SK-N-SH (cell line): ENCODE results near the gene OR52I1. TPM values are rescaled to one million over a fixed set of nuclear protein-coding genes. Genes with fewer than 3 reads are reported as not detected.

Experiments
- CTCF ChIA-PET: fragments of 300-600, 350-600 bp; formaldehyde crosslinking; extraction: SDS; loops from one replicate; lab custom pipeline; 2021; lab: Yijun Ruan, JAX
- POLR2A ChIA-PET: fragments of 350-600 bp; sonication (Branson Sonifier 250); formaldehyde crosslinking; extraction: SDS; loops from one replicate; lab custom pipeline; 2020; ENCODE audit warnings: antibody characterized with exemption, inconsistent platforms; lab: Yijun Ruan, JAX
- DNase-seq: peaks from one replicate; pipeline ENCODE4 v3.0.0; 2012
- H2AFZ ChIP-seq: fragments of 200-600 bp; sonication (generic); 2 replicates; pipeline ENCODE4 v1.8.1; 2016; ENCODE audit warnings: antibody characterized with exemption, mild to moderate bottlenecking, low read depth
- H3F3A ChIP-seq: fragments of 200-600 bp; sonication (generic); replicated peaks from 2 replicates; pipeline ENCODE3; 2016; ENCODE audit warnings: antibody characterized with exemption, mild to moderate bottlenecking; ENCODE audit not compliant: insufficient read depth
- H3K27ac ChIP-seq, 2 experiments: fragments of 200-500 bp in 1 of 2; fragments of 200-600 bp in 1 of 2; sonication (Bioruptor generic) in 1 of 2; sonication (generic), shearing (Covaris generic) in 1 of 2; 2 replicates each; pipeline versions ENCODE4 v1.5.1 to v1.6.1; 2014 to 2016; ENCODE audit warnings: low read depth in 2 of 2, inconsistent platforms in 1 of 2, low read length in 1 of 2, mild to moderate bottlenecking in 1 of 2, mixed read lengths in 1 of 2
- H3K27me3 ChIP-seq: fragments of 200-600 bp; sonication (generic), shearing (Covaris generic); 2 replicates; pipeline ENCODE4 v1.6.1; 2016; ENCODE audit warnings: mixed run types; ENCODE audit not compliant: insufficient read depth
- H3K36me3 ChIP-seq, 2 experiments: fragments of 200-500 bp in 1 of 2; fragments of 200-600 bp in 1 of 2; sonication (Bioruptor generic) in 1 of 2; sonication (generic) in 1 of 2; replicated peaks in 1 of 2; 2 replicates each; pipeline versions ENCODE3 to v1.5.1; 2014 to 2016; ENCODE audit warnings: low read length in 1 of 2, mild to moderate bottlenecking in 1 of 2; ENCODE audit not compliant: insufficient read depth in 2 of 2, control insufficient read depth in 1 of 2
- H3K4me1 ChIP-seq, 2 experiments: fragments of 200-500 bp in 1 of 2; fragments of 200-600 bp in 1 of 2; sonication (Bioruptor generic) in 1 of 2; sonication (generic), shearing (Covaris generic) in 1 of 2; 2 replicates each; pipeline versions ENCODE4 v1.5.1 to v1.6.1; 2014 to 2016; ENCODE audit warnings: low read depth in 1 of 2, low read length in 1 of 2, mixed run types in 1 of 2; ENCODE audit not compliant: insufficient read depth in 2 of 2, control insufficient read depth in 1 of 2
- H3K4me2 ChIP-seq: fragments of 200-600 bp; sonication (generic), shearing (Covaris generic); 2 replicates; pipeline ENCODE4 v1.6.1; 2017; ENCODE audit warnings: mixed run types
- H3K4me3 ChIP-seq, 2 experiments: fragments of 200-500 bp in 1 of 2; fragments of 200-600 bp in 1 of 2; sonication (Bioruptor generic) in 1 of 2; sonication (generic), shearing (Covaris generic) in 1 of 2; 2 replicates each; pipeline versions ENCODE4 v1.5.1 to v1.8.1; 2014 to 2016; ENCODE audit warnings: low read depth in 2 of 2, inconsistent platforms in 1 of 2, low read length in 1 of 2, mild to moderate bottlenecking in 1 of 2, mixed read lengths in 1 of 2, moderate library complexity in 1 of 2
- H3K79me2 ChIP-seq: fragments of 200-600 bp; sonication (generic); 2 replicates; pipeline ENCODE4 v1.8.1; 2017; ENCODE audit warnings: mild to moderate bottlenecking; ENCODE audit not compliant: insufficient read depth
- H3K9ac ChIP-seq: fragments of 200-600 bp; sonication (generic); 2 replicates; pipeline ENCODE4 v1.6.1; 2017; ENCODE audit warnings: mixed run types
- H3K9me2 ChIP-seq: fragments of 200-600 bp; sonication (generic); 2 replicates; pipeline ENCODE4 v1.6.1; 2017; ENCODE audit warnings: mixed run types
- H3K9me3 ChIP-seq: fragments of 200-600 bp; sonication (generic); 2 replicates; pipeline ENCODE4 v1.6.1; 2017; ENCODE audit warnings: mixed run types, mild to moderate bottlenecking, moderate library complexity
- H4K20me1 ChIP-seq: fragments of 200-600 bp; sonication (generic); 2 replicates; pipeline ENCODE4 v1.6.1; 2017; ENCODE audit warnings: mild to moderate bottlenecking, mixed run types; ENCODE audit not compliant: insufficient read depth
- CTCF ChIP-seq: fragments of 200-600 bp; sonication (generic); IDR thresholded peaks from 2 replicates; pipeline ENCODE4 v1.6.1; 2017; ENCODE audit warnings: antibody characterized with exemption, mild to moderate bottlenecking, moderate library complexity
- EP300 ChIP-seq, 2 experiments: IDR thresholded peaks; 2 replicates each; pipeline versions ENCODE4 v1.4.0 to v1.6.1; 2012; ENCODE audit warnings: borderline replicate concordance in 1 of 2, low read depth in 1 of 2, low read length in 1 of 2
- FOSL2 ChIP-seq: IDR thresholded peaks from 2 replicates; pipeline ENCODE4 v1.4.0; 2012; ENCODE audit warnings: low read depth, mild to moderate bottlenecking, moderate library complexity, borderline replicate concordance
- FOXM1 ChIP-seq: IDR thresholded peaks from 2 replicates; pipeline ENCODE4 v1.4.0; 2012; ENCODE audit warnings: low read depth, mild to moderate bottlenecking
- GABPA ChIP-seq: IDR thresholded peaks from 2 replicates; pipeline ENCODE4 v1.4.0; 2012; ENCODE audit warnings: low read depth, mild to moderate bottlenecking
- GATA2 ChIP-seq: sonication (generic); formaldehyde crosslinking; IDR thresholded peaks from 2 replicates; pipeline ENCODE4 v1.5.0; 2020; ENCODE audit warnings: mild to moderate bottlenecking, missing genetic modification reagents
- JUND ChIP-seq: IDR thresholded peaks from 2 replicates; pipeline ENCODE4 v1.4.0; 2012
- MXI1 ChIP-seq: IDR thresholded peaks from 2 replicates; pipeline ENCODE4 v1.6.1; 2012; ENCODE audit warnings: mild to moderate bottlenecking, low read depth, low read length, improper control_type of control experiment
- NRF1 ChIP-seq: IDR thresholded peaks from 2 replicates; pipeline ENCODE4 v1.6.1; 2012; ENCODE audit warnings: low read depth, mild to moderate bottlenecking, low read length
- POLR2AphosphoS5 ChIP-seq: IDR thresholded peaks from 2 replicates; pipeline ENCODE4 v1.6.1; 2012; ENCODE audit warnings: low read depth, low read length
- RXRA ChIP-seq: IDR thresholded peaks from 2 replicates; pipeline ENCODE4 v1.4.0; 2012; ENCODE audit warnings: low read depth, mild to moderate bottlenecking, borderline replicate concordance
- TCF12 ChIP-seq: IDR thresholded peaks from 2 replicates; pipeline ENCODE4 v1.4.0; 2012
- TEAD4 ChIP-seq: IDR thresholded peaks from 2 replicates; pipeline ENCODE4 v1.4.0; 2012; ENCODE audit warnings: mild to moderate bottlenecking, borderline replicate concordance; ENCODE audit not compliant: insufficient read depth
- USF1 ChIP-seq: IDR thresholded peaks from 2 replicates; pipeline ENCODE4 v1.4.0; 2012; ENCODE audit warnings: low read depth, borderline replicate concordance
- YY1 ChIP-seq: IDR thresholded peaks from 2 replicates; pipeline ENCODE4 v1.4.0; 2012; ENCODE audit warnings: low read depth, mild to moderate bottlenecking
- WGBS: methylation state at CpG from one replicate; pipeline ENCODE4 v1.1.6; 2017; ENCODE audit warnings: low lambda C conversion rate; 5-methylcytosine and 5-hydroxymethylcytosine counted together
- polyA plus RNA-seq, 3 experiments: library from polyadenylated mRNA; depleted of rRNA; stranded (reverse); fragments of >200 nt; gene quantifications; 2 replicates each; pipeline ENCODE4 v1.2.3, GENCODE V29; 2012
- TF ChIP-seq, protein P1 (sequence below): IDR thresholded peaks from 2 replicates; pipeline ENCODE4 v1.4.0; 2012; ENCODE audit warnings: low read depth
- TF ChIP-seq, protein P2 (sequence below): IDR thresholded peaks from 2 replicates; pipeline ENCODE4; 2012
- TF ChIP-seq, protein P3 (sequence below): fragments of 150-350 bp; IDR thresholded peaks from 2 replicates; pipeline ENCODE4 v1.6.1; 2017; ENCODE audit warnings: antibody characterized with exemption, low read length, low read depth, borderline replicate concordance

The OR52I1 gene
- polyA plus RNA-seq, 1 of the 3 experiments (the other 2 are of a cell fraction), result not detected

GRCh38 chr11:4580124-4580523 lies 13.7 kb upstream of the OR52I1 start:
- no peaks in the 10 kb centered on the region for H3K9me3 ChIP-seq
- H3K27ac ChIP-seq, result no peak overlapping the region
- no peak for TF ChIP-seq FOXM1
- TF ChIP-seq TEAD4, result no peak
- no peak for TF ChIP-seq USF1
- no peak for TF ChIP-seq CTCF
- no peak for TF ChIP-seq JUND
- no peak for TF ChIP-seq MXI1
- TF ChIP-seq, protein P1, sequence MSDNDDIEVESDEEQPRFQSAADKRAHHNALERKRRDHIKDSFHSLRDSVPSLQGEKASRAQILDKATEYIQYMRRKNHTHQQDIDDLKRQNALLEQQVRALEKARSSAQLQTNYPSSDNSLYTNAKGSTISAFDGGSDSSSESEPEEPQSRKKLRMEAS, result no peak
- TF ChIP-seq FOSL2, result no peak
- no peak for TF ChIP-seq EP300 (IDR thresholded peaks at IDR 0.05; ENCODE audit: borderline replicate concordance in 1 of 2, low read depth in 1 of 2, low read length in 1 of 2)
- no peak for TF ChIP-seq GABPA
- TF ChIP-seq POLR2AphosphoS5, result no peak
- TF ChIP-seq, protein P2, sequence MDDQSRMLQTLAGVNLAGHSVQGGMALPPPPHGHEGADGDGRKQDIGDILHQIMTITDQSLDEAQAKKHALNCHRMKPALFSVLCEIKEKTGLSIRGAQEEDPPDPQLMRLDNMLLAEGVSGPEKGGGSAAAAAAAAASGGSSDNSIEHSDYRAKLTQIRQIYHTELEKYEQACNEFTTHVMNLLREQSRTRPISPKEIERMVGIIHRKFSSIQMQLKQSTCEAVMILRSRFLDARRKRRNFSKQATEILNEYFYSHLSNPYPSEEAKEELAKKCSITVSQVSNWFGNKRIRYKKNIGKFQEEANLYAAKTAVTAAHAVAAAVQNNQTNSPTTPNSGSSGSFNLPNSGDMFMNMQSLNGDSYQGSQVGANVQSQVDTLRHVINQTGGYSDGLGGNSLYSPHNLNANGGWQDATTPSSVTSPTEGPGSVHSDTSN, result no peak
- TF ChIP-seq GATA2 (CRISPR knock-in tag), result no peak
- no peak for TF ChIP-seq RXRA
- TF ChIP-seq NRF1, result no peak
- no peak for TF ChIP-seq YY1
- TF ChIP-seq, protein P3, sequence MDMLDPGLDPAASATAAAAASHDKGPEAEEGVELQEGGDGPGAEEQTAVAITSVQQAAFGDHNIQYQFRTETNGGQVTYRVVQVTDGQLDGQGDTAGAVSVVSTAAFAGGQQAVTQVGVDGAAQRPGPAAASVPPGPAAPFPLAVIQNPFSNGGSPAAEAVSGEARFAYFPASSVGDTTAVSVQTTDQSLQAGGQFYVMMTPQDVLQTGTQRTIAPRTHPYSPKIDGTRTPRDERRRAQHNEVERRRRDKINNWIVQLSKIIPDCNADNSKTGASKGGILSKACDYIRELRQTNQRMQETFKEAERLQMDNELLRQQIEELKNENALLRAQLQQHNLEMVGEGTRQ, result no peak
- no peak for TF ChIP-seq TCF12
- TF ChIP-seq, all 33 proteins: peak for 0
- Histone ChIP-seq H4K20me1 (no peaks in the 10 kb centered on the region), H3K9me2 (no peaks in the 10 kb centered on the region), H3K27me3 (peaks cover 15% of the 10 kb centered on the region; the same call in 1 of the 2 replicates), H3K79me2 (no peaks in the 10 kb centered on the region), H3K9ac (no peak overlapping the region), H3K4me2 (no peak overlapping the region), H3K4me1 (no peaks in the 10 kb centered on the region), H3F3A (no peaks in the 10 kb centered on the region), H3K36me3 (no peaks in the 10 kb centered on the region), H3K4me3 (no peak overlapping the region), H2AFZ (no peak overlapping the region)
- POLR2A ChIA-PET, result no interaction called here
- WGBS, result 5% methylated on average over 1 of the region's 1 CpG
- DNase-seq, result no peak
- CTCF ChIA-PET, result no interaction called here
